GM21515 (cell line): ENCODE results near the gene CAMK1D.

Source experiments
- ATAC-seq: cut with Tn5 transposase; IDR thresholded peaks from one replicate; pipeline ENCODE4 v1.9.1; 2021; ENCODE audit not compliant: unreplicated experiment

CAMK1D gene

DNA sequence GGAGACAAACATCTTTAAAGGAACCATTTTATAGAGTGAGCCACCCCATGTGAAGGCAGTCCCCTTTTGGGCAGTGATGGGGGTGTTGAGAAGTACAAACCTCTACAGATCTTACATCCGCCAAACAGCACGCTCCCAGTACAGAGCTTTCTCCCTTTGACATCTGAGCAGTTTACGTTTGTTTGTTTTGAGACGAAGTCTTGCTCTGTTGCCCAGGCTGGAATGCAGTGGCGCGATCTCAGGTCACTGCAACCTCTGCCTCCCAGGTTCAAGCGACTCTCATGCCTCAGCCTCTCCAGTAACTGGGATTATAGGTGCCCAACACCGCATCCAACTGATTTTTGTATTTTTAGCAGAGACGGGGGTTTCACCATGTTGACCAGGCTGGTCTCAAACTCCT is 523.2 kb downstream of the CAMK1D start:
- no peak for ATAC-seq

DNA sequence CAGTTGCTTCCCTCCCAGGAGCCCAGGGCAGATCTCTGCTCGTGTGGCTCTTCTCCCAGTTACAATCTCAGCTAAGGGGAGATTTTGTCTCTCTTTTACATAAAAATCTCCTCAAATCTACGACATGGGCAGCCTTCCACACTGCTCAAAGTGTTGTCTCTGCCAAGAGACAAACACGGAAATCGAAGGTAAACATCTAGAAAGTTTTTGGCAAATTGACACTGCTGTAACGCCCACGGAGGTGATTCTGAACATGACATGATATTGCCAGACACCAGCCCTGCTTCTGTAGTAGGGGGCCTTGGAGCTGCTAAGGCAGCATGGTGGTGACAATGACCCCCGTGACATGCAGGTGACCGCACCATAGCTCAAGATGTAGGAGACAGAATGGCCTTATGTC is 523.8 kb downstream of the CAMK1D start:
- no peak for ATAC-seq

DNA sequence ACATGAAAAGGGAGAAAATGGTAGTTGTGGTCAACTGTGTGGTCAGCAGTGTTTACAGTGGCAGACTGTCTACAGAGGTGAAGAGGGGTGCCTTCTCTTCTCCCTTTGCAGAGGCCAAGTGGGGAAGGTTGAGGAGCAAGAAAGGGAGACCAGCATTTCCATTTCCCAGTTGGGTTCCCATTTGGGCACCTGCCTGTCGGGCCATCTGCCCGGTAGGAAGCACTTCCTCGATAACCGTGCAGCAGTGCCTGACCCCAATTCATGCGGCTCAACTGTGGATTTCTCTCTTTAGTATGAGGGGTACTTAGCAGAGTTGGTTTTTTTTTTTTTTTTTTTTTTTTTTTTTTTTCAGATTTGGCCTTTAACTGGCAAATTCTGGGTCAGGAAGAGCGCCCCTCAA is 525.2 kb downstream of the CAMK1D start:
- ATAC-seq: no peak

DNA sequence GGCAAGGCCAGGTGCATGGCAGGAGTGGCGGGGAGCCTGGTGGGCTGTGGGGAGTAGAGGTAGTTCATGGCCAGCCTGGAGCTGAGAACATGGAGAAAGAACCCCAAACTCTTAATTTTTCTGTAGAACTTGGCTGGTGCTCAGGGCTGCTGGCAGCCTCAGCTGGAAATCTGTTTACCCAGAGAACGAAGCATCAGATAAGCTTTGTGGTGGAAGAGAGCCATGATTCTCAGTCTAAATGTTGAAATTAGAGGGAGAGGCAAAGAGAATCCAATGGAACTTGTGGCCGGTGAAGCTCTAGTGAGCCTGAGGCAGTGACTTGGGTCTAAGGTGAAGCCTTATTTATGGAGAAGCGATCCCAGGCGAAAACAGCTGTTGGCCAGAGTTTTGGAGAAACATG is 525.8 kb downstream of the CAMK1D start:
- ATAC-seq: no peak

DNA sequence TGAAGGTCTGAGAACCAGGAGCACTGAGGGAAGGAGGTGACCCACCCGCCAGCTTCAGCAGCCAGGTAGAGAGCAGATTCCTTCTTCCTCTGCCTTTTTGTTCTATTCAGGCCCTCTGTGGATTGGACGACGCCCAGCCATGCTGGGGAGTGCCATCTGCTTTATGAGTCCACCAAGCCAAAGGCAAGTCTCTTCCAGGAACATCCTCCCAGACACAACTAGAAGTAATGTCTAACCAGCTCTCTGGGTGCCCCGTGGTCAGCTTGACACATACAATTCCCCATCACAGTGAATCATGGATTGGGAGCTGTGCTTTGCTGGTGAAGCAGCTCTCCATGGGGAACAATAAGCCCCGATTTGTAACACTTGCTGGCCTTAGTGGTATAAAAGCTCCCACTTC is 526.9 kb downstream of the CAMK1D start:
- ATAC-seq: no peak

DNA sequence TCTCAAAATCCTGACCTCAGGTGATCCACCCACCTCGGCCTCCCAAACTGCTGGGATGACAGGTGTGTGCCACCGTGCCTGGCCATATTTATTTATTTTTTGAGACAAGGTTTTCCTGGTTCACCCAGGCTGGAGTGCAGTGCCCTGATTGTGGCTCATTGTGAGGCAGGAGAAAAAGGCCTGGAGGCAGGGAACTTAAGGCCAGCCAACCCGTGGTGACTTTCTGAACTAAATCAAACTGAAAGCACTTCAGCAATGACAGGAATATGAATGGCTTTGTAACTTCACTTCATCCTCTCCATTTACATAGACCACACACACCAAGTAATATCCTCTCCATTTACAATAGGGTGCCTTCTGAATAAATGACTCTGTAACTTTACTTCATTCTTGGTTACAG is 527.8 kb downstream of the CAMK1D start:
- ATAC-seq: no peak

DNA sequence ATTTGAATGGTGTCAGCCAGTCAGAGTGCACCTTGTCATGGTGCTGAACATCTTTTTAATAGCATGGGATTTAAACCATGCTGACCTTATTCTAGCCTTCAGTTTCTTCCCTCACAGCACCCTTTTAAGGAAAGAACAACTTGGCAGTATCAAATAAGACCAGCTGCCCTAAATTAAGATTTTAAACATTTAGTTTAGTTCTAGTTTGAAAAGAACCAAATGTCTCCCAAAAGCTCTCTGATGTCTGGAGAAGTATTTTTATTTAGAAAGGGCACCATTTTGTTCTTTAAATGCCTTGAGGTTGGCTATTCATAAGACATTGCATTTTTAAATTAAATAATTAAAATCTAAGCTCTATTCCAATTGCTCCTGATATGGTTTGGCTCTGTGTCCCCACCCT is 531.1 kb downstream of the CAMK1D start:
- ATAC-seq: no peak

DNA sequence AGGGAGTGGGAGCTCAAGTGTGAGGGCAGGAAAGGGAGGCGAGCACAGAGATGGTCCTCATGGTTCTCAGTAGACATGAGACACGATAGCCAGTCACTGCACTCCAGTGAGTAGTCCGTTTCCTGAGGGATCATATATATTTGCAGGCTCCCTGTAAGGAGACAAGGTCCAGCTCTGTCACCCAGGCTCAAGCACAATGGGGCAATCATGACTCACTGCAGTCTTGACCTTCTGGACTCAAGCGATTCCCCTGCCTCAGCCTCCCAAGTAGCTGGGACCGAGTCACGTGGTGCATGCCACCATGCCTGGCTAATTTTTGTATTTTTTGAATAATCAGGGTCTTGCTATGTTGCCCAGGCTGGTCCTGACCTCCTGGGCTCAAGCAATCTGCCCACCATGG is 535.5 kb downstream of the CAMK1D start:
- ATAC-seq: no peak
